Neuron (in vitro differentiated cells): ENCODE data around the gene CD2.

Source experiments
- H2AFZ ChIP-seq: one replicate; pipeline ENCODE4 v1.6.1; 2013; ENCODE audit warnings: low read depth, mild to moderate bottlenecking, inconsistent platforms, low read length, moderate library complexity
- H3K27me3 ChIP-seq: one replicate; pipeline ENCODE4 v1.6.1; 2013; ENCODE audit warnings: low read length; ENCODE audit not compliant: insufficient read depth
- H3K36me3 ChIP-seq: one replicate; pipeline ENCODE4 v1.6.1; 2013; ENCODE audit warnings: low read length; ENCODE audit not compliant: insufficient read depth
- H3K4me1 ChIP-seq: one replicate; pipeline ENCODE4 v1.6.1; 2013; ENCODE audit warnings: low read length; ENCODE audit not compliant: insufficient read depth
- H3K4me3 ChIP-seq: 2 replicates; pipeline ENCODE4 v1.5.1; 2013; ENCODE audit warnings: mild to moderate bottlenecking, low read length, moderate library complexity
- H3K9me3 ChIP-seq: one replicate; pipeline ENCODE4 v1.6.1; 2013; ENCODE audit warnings: low read length

Gene CD2

GRCh38 chr1:116808848-116809508, 54.7 kb downstream of the CD2 start:
- peaks cover 2% of the 10 kb centered on the region for H3K9me3 ChIP-seq
- no peaks in the 10 kb centered on the region for H3K36me3 ChIP-seq
- H2AFZ ChIP-seq = no peak overlapping the region
- no peaks in the 10 kb centered on the region for H3K27me3 ChIP-seq
- H3K4me1 ChIP-seq = peaks cover 13% of the 10 kb centered on the region
- H3K4me3 ChIP-seq = no peak overlapping the region

- peaks cover 2% of the 10 kb centered on the region for H3K9me3 ChIP-seq
- no peak overlapping the region for H2AFZ ChIP-seq
- H3K4me1 ChIP-seq = peaks cover 13% of the 10 kb centered on the region
- H3K4me3 ChIP-seq = no peak overlapping the region
- H3K27me3 ChIP-seq = no peaks in the 10 kb centered on the region
- H3K36me3 ChIP-seq = no peaks in the 10 kb centered on the region
These were observed 57.1 kb downstream of the CD2 start for GRCh38 chr1:116811321-116811720.

GRCh38 chr1:116814926-116815723, 60.9 kb downstream of the CD2 start:
- H3K9me3 ChIP-seq = peaks cover 2% of the 10 kb centered on the region
- H2AFZ ChIP-seq = no peak overlapping the region
- H3K4me1 ChIP-seq = peaks cover 3% of the 10 kb centered on the region
- no peaks in the 10 kb centered on the region for H3K36me3 ChIP-seq
- H3K27me3 ChIP-seq = no peaks in the 10 kb centered on the region
- H3K4me3 ChIP-seq = no peak overlapping the region

- Histone ChIP-seq H3K27me3 (peaks cover 2% of the 10 kb centered on the region), H2AFZ (no peak overlapping the region), H3K9me3 (peaks cover 2% of the 10 kb centered on the region), H3K4me3 (no peak overlapping the region), H3K36me3 (no peaks in the 10 kb centered on the region), H3K4me1 (no peaks in the 10 kb centered on the region)
These were observed 63.4 kb downstream of the CD2 start for GRCh38 chr1:116817582-116818064.
